Activated CD4-positive, alpha-beta T cell treated with anti-CD3 and anti-CD28 coated beads for 36 hours (primary cell): ENCODE results near the gene MKLN1. TPM values are rescaled to one million over a fixed set of nuclear protein-coding genes. Genes with fewer than 3 reads are reported as not detected.
"Not testable (repeated sequence)": the region's sequence is repeated elsewhere in the genome, so short reads cannot be mapped to it uniquely, and the experiment has no call there.

Experiments used
- ATAC-seq: fragments of 200-7000 bp; cut with Tn5 transposase; one replicate; pipeline ENCODE4 v1.10.0; 2021; ENCODE audit warnings: mild to moderate bottlenecking, moderate library complexity
- CTCF ChIA-PET: fragments of 350-600 bp; sonication (Branson Sonifier 250); formaldehyde crosslinking; loops from one replicate; lab custom pipeline; 2021; ENCODE audit warnings: antibody characterized with exemption; lab: Charles Lee
- POLR2A ChIA-PET: fragments of 350-600 bp; sonication (Branson Sonifier 250); formaldehyde crosslinking; loops from one replicate; lab custom pipeline; 2021; ENCODE audit warnings: antibody characterized with exemption, inconsistent platforms; lab: Charles Lee
- DNase-seq: peaks from one replicate; pipeline ENCODE4 v3.0.0-alpha.2; 2020
- H3K27ac Mint-ChIP-seq: one replicate; pipeline ENCODE4 v1.8.0; 2021; ENCODE audit warnings: mixed read lengths
- H3K27me3 Mint-ChIP-seq: one replicate; pipeline ENCODE4 v1.8.0; 2021; ENCODE audit warnings: mixed read lengths
- H3K36me3 Mint-ChIP-seq: one replicate; pipeline ENCODE4 v1.8.0; 2021; ENCODE audit warnings: low read depth, mixed read lengths
- H3K4me1 Mint-ChIP-seq: one replicate; pipeline ENCODE4 v1.8.0; 2021; ENCODE audit warnings: mixed read lengths
- H3K4me3 Mint-ChIP-seq: one replicate; pipeline ENCODE4 v1.8.0; 2021; ENCODE audit warnings: mild to moderate bottlenecking, moderate library complexity, mixed read lengths
- H3K9me3 Mint-ChIP-seq: one replicate; pipeline ENCODE4 v1.8.0; 2021; ENCODE audit warnings: low read depth, mixed read lengths
- intact Hi-C, 2 experiments: fragments of 100-400 bp; cut with DNase I in 1 of 2; cut with micrococcal nuclease in 1 of 2; formaldehyde crosslinking; loops; one replicate each; pipeline versions ENCODE4 v1.14.2 to v1.15.1; 2022 to 2024; cut with DNase I, micrococcal nuclease
- total RNA-seq, 2 experiments: library from RNA; stranded (reverse); gene quantifications; one replicate each; pipeline ENCODE4 v1.2.3, GENCODE V29; 2021

The MKLN1 gene
- total RNA-seq, 2 experiments from 2014 or later, result 40.1 to 42.9 TPM

- peaks cover 41% of the 10 kb centered on the region for H3K4me1 Mint-ChIP-seq
- peaks cover 7% of the 10 kb centered on the region for H3K36me3 Mint-ChIP-seq
- no peaks in the 10 kb centered on the region for H3K27me3 Mint-ChIP-seq
- DNase-seq, result no peak
- H3K9me3 Mint-ChIP-seq, result no peaks in the 10 kb centered on the region
- ChIA-PET POLR2A (no interaction called here), CTCF (interaction anchor here (1.1 to 2.1 kb wide), 8 partner anchors 8 to 431 kb away, joined by 3 to 22 read pairs (median 5); no protein-coding TSS in a partner anchor)
- no peak overlapping the region for H3K27ac Mint-ChIP-seq
- H3K4me3 Mint-ChIP-seq, result no peak overlapping the region
- intact Hi-C loops, result loop anchor here in 1 of 2 experiments (10.0 kb wide), 1 partner anchor 667 kb away; no protein-coding TSS in a partner anchor
- no peak for ATAC-seq
Observed at GRCh38 chr7:131501930-131502685, 174.4 kb downstream of the MKLN1 start.

- H3K36me3 Mint-ChIP-seq, result peaks cover under 1% of the 10 kb centered on the region
- intact Hi-C loops, result loop anchor here in 1 of 2 experiments (10.0 kb wide), 1 partner anchor 668 kb away; no protein-coding TSS in a partner anchor
- H3K27ac Mint-ChIP-seq, result no peak overlapping the region
- ATAC-seq, result no peak
- H3K9me3 Mint-ChIP-seq, result no peaks in the 10 kb centered on the region
- H3K27me3 Mint-ChIP-seq, result peaks cover 3% of the 10 kb centered on the region
- ChIA-PET POLR2A (no interaction called here), CTCF (interaction anchor here (0.6 to 2.0 kb wide), 3 partner anchors 10 to 45 kb away, joined by 3 to 10 read pairs (median 3); no protein-coding TSS in a partner anchor)
- no peak for DNase-seq
- H3K4me1 Mint-ChIP-seq, result peaks cover 46% of the 10 kb centered on the region
- H3K4me3 Mint-ChIP-seq, result no peak overlapping the region
Observed at GRCh38 chr7:131502810-131503508, 175.3 kb downstream of the MKLN1 start.

- no peak for DNase-seq
- Mint-ChIP-seq H3K27ac (no peak overlapping the region), H3K27me3 (peaks cover 8% of the 10 kb centered on the region), H3K4me1 (peaks cover 51% of the 10 kb centered on the region), H3K9me3 (no peaks in the 10 kb centered on the region), H3K4me3 (no peak overlapping the region), H3K36me3 (no peaks in the 10 kb centered on the region)
- ChIA-PET POLR2A (no interaction called here), CTCF (interaction anchor here (0.9 to 2.0 kb wide), 2 partner anchors 9 to 434 kb away, joined by 4 to 10 read pairs; no protein-coding TSS in a partner anchor)
- intact Hi-C loops, result loop anchor here in 1 of 2 experiments (10.0 kb wide), 1 partner anchor 669 kb away; no protein-coding TSS in a partner anchor
- ATAC-seq, result no peak
Observed at GRCh38 chr7:131503639-131504038, 176.0 kb downstream of the MKLN1 start.

GRCh38 chr7:131504157-131504899 is 176.7 kb downstream of the MKLN1 start:
- Mint-ChIP-seq H3K27me3 (peaks cover 12% of the 10 kb centered on the region), H3K4me3 (no peak overlapping the region), H3K36me3 (no peaks in the 10 kb centered on the region), H3K27ac (no peak overlapping the region), H3K9me3 (no peaks in the 10 kb centered on the region), H3K4me1 (peaks cover 51% of the 10 kb centered on the region)
- CTCF ChIA-PET, result interaction anchor here (0.6 to 2.0 kb wide), 6 partner anchors 8 to 435 kb away, joined by 3 to 10 read pairs (median 4); no protein-coding TSS in a partner anchor
- POLR2A ChIA-PET, result no interaction called here
- ATAC-seq (no peak), DNase-seq (no peak)
- intact Hi-C loops, result loop anchor here in 1 of 2 experiments (10.0 kb wide), 1 partner anchor 670 kb away; no protein-coding TSS in a partner anchor

- H3K9me3 Mint-ChIP-seq, DNase-seq, H3K4me3 Mint-ChIP-seq, H3K36me3 Mint-ChIP-seq, ATAC-seq, H3K27ac Mint-ChIP-seq: not testable (repeated sequence)
- peaks cover 47% of the 10 kb centered on the region for H3K4me1 Mint-ChIP-seq
- peaks cover 12% of the 10 kb centered on the region for H3K27me3 Mint-ChIP-seq
- CTCF ChIA-PET, result interaction anchor here (0.9 to 1.0 kb wide), 3 partner anchors 8 to 15 kb away, joined by 3 to 4 read pairs (median 3); no protein-coding TSS in a partner anchor
- intact Hi-C loops, result loop anchor here in 1 of 2 experiments (10.0 kb wide), 1 partner anchor 670 kb away; no protein-coding TSS in a partner anchor
- POLR2A ChIA-PET, result interaction anchor here (0.6 kb wide), 1 partner anchor 150 kb away, joined by 3 read pairs; no protein-coding TSS in a partner anchor
Observed at GRCh38 chr7:131505037-131505620, 177.5 kb downstream of the MKLN1 start.

- H3K4me1 Mint-ChIP-seq, result peaks cover 40% of the 10 kb centered on the region
- no peak overlapping the region for H3K4me3 Mint-ChIP-seq
- no peaks in the 10 kb centered on the region for H3K36me3 Mint-ChIP-seq
- ATAC-seq (no peak), DNase-seq (no peak)
- POLR2A ChIA-PET, result interaction anchor here (0.6 kb wide), 1 partner anchor 150 kb away, joined by 3 read pairs; no protein-coding TSS in a partner anchor
- H3K27me3 Mint-ChIP-seq, result peaks cover 14% of the 10 kb centered on the region
- CTCF ChIA-PET, result interaction anchor here (0.9 to 3.5 kb wide), 6 partner anchors 7 to 150 kb away, joined by 3 to 19 read pairs (median 4); no protein-coding TSS in a partner anchor
- H3K9me3 Mint-ChIP-seq, result no peaks in the 10 kb centered on the region
- intact Hi-C loops, result loop anchor here in 1 of 2 experiments (10.0 kb wide), 1 partner anchor 671 kb away; no protein-coding TSS in a partner anchor
- H3K27ac Mint-ChIP-seq, result no peak overlapping the region
Observed at GRCh38 chr7:131505636-131506557, 178.2 kb downstream of the MKLN1 start.

- H3K27me3 Mint-ChIP-seq, result peaks cover 15% of the 10 kb centered on the region
Observed at GRCh38 chr7:131506597-131506996, 178.9 kb downstream of the MKLN1 start.

GRCh38 chr7:131507592-131508331 is 180.1 kb downstream of the MKLN1 start:
- DNase-seq, result peak; percentile 92
- Mint-ChIP-seq H3K9me3 (no peaks in the 10 kb centered on the region), H3K4me1 (peaks cover 21% of the 10 kb centered on the region), H3K27me3 (peaks cover 15% of the 10 kb centered on the region), H3K36me3 (no peaks in the 10 kb centered on the region), H3K4me3 (no peak overlapping the region), H3K27ac (no peak overlapping the region)
- intact Hi-C loops, result loop anchor here (1.0 to 10.0 kb wide), 3 partner anchors 49 to 673 kb away; partner anchors contain the start of gene PODXL (in 1 of the 2)
- peak; percentile 89 for ATAC-seq
- ChIA-PET POLR2A (no interaction called here), CTCF (interaction anchor here (0.5 to 3.5 kb wide), 21 partner anchors 12 to 452 kb away, joined by 3 to 19 read pairs (median 3); no protein-coding TSS in a partner anchor)

More at GRCh38 chr7:131506597-131506996, 178.9 kb downstream of the MKLN1 start:
- intact Hi-C loops, result loop anchor here in 1 of 2 experiments (10.0 kb wide), 1 partner anchor 672 kb away; no protein-coding TSS in a partner anchor
- H3K27ac Mint-ChIP-seq, result no peak overlapping the region
- no peaks in the 10 kb centered on the region for H3K9me3 Mint-ChIP-seq
- ATAC-seq, result no peak
- no peaks in the 10 kb centered on the region for H3K36me3 Mint-ChIP-seq
- peaks cover 33% of the 10 kb centered on the region for H3K4me1 Mint-ChIP-seq
- ChIA-PET POLR2A (no interaction called here), CTCF (interaction anchor here (0.8 to 3.5 kb wide), 6 partner anchors 13 to 451 kb away, joined by 3 to 19 read pairs (median 4); no protein-coding TSS in a partner anchor)
- DNase-seq, result no peak
- no peak overlapping the region for H3K4me3 Mint-ChIP-seq
